Activated CD8-positive, alpha-beta T cell treated with anti-CD3 and anti-CD28 coated beads, Interleukin-2, amount 10 ng/mL, durations not matched to agents 7 days and 5 days (primary cell): ENCODE results near the gene KLB. TPM values are rescaled to one million over a fixed set of nuclear protein-coding genes. Genes with fewer than 3 reads are reported as not detected.

Source experiments
- ATAC-seq: fragments of 150-1000 bp; cut with Tn5 transposase; one replicate; pipeline ENCODE4 v1.10.0; 2021; ENCODE audit warnings: moderate library complexity
- CTCF ChIA-PET: fragments of 350-600 bp; sonication (Branson Sonifier 250); formaldehyde crosslinking; loops from one replicate; lab custom pipeline; 2021; ENCODE audit warnings: antibody characterized with exemption; lab: Charles Lee
- POLR2A ChIA-PET: fragments of 350-600 bp; sonication (Branson Sonifier 250); formaldehyde crosslinking; loops from one replicate; lab custom pipeline; 2021; ENCODE audit warnings: antibody characterized with exemption; lab: Charles Lee
- DNase-seq: peaks from one replicate; pipeline ENCODE4 v3.0.0-alpha.2; 2020
- H3K27ac Mint-ChIP-seq: one replicate; pipeline ENCODE4 v1.8.0; 2021; ENCODE audit warnings: mild to moderate bottlenecking, mixed read lengths
- H3K27me3 Mint-ChIP-seq: one replicate; pipeline ENCODE4 v1.8.0; 2021; ENCODE audit warnings: low read depth, mixed read lengths
- H3K36me3 Mint-ChIP-seq: one replicate; pipeline ENCODE4 v1.8.0; 2021; ENCODE audit warnings: low read depth, mixed read lengths
- H3K4me1 Mint-ChIP-seq: one replicate; pipeline ENCODE4 v1.8.0; 2021; ENCODE audit warnings: low read depth, mixed read lengths
- H3K4me3 Mint-ChIP-seq: one replicate; pipeline ENCODE4 v1.8.0; 2021; ENCODE audit warnings: mild to moderate bottlenecking, mixed read lengths
- H3K9me3 Mint-ChIP-seq: one replicate; pipeline ENCODE4 v1.8.0; 2022; ENCODE audit warnings: mixed read lengths; ENCODE audit not compliant: insufficient read depth
- microRNA-seq: library from miRNA; unstranded; fragments of <30 nt; microRNA quantifications from one replicate; pipeline ENCODE4 v1.2.0, GENCODE V29; 2022
- total RNA-seq, 2 experiments: library from RNA; stranded (reverse); gene quantifications; one replicate each; pipeline ENCODE4 v1.2.3, GENCODE V29; 2021

Gene KLB
- total RNA-seq, 2 experiments from 2014 or later, result not detected

- Mint-ChIP-seq H3K27ac (no peak overlapping the region), H3K4me3 (no peak overlapping the region), H3K9me3 (no peaks in the 10 kb centered on the region), H3K4me1 (no peaks in the 10 kb centered on the region), H3K27me3 (no peaks in the 10 kb centered on the region), H3K36me3 (peaks cover 8% of the 10 kb centered on the region)
- ChIA-PET POLR2A (no interaction called here), CTCF (interaction anchor here (0.9 kb wide), 1 partner anchor 26 kb away, joined by 4 read pairs; no protein-coding TSS in a partner anchor)
- DNase-seq (no peak), ATAC-seq (no peak)
These were observed 88.9 kb downstream of the KLB start for GRCh38 chr4:39495446-39496213.

DNA sequence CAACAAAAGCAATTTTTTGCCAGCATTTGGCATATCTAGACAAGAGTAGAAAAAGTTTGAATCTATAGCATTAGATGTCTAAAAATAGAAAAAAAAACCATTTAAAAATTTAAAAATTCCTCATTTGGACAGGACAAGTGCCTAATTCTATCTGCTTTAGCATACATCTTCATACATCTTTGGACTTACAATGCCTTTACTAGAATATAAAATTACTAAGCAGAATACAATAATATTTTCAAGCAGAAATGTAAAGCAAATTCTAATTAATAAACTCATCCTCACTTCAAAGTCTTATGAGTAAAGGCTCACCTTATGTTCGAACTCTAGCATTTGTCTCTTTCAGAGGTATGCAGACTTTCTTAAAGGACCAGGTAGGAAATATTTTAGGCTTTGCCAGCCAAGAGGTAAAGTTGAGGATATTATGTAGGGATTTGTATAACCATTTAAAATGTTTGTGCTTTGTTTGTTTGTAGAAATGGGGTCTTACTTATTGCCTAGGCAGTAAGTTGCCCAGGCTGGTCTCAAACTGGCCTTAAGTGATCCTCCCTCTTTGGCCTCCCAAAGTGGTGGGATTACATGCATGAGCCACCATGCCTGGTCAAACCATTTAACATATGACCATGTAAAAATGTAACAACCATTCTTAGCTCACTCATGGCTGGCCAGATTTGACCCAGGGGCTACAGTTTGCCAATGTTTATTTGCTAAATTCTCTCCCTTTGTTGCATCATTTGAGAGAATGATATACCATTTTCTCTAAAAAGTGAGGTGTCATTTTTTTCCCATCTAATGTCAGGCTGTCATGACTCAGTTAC, 91.4 kb downstream of the KLB start:
- DNase-seq (no peak), ATAC-seq (no peak)
- CTCF ChIA-PET, result no interaction called here
- no peaks in the 10 kb centered on the region for H3K9me3 Mint-ChIP-seq
- H3K4me3 Mint-ChIP-seq, result no peak overlapping the region
- no peak overlapping the region for H3K27ac Mint-ChIP-seq
- POLR2A ChIA-PET, result no interaction called here
- no peaks in the 10 kb centered on the region for H3K27me3 Mint-ChIP-seq
- H3K4me1 Mint-ChIP-seq, result no peaks in the 10 kb centered on the region
- H3K36me3 Mint-ChIP-seq, result peaks cover 8% of the 10 kb centered on the region

DNA sequence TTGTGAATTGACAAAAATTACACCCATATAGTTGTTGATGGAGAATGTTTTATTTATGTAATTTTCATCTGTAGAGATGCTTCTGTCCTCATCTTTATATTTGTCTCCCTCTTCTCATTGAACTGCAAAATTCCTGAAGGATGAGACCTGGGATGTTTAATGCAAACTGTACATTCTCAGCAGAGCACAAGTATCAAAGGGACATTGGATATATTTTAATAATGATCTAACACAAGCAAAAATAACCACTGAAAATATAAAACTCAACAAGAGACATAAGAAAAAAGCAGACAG, 91.9 kb downstream of the KLB start:
- Mint-ChIP-seq H3K27me3 (no peaks in the 10 kb centered on the region), H3K4me1 (no peaks in the 10 kb centered on the region), H3K9me3 (no peaks in the 10 kb centered on the region), H3K27ac (no peak overlapping the region), H3K4me3 (no peak overlapping the region), H3K36me3 (peaks cover 14% of the 10 kb centered on the region)
- no peak for ATAC-seq
- ChIA-PET CTCF (no interaction called here), POLR2A (no interaction called here)
- DNase-seq, result no peak

Small RNAs within 50 kb of the gene (microRNA-seq; reads per million reads assigned to microRNA genes)
- gene MIR5591, result not detected

Other genes starting within 250 kb of the KLB start
- 1 to 10 TPM; 6.0 to 6.5 TPM for gene WDR19, start 224.4 kb upstream of the KLB start, total RNA-seq
- gene RFC1, start 40.6 kb upstream of the KLB start, total RNA-seq, result 10 to 100 TPM; 79.6 to 82.2 TPM
- gene RPL9, start 52.0 kb downstream of the KLB start, total RNA-seq, result 1,000 to 10,000 TPM; 1,107 to 1,219 TPM
- gene LIAS, start 52.1 kb downstream of the KLB start, total RNA-seq, result 10 to 100 TPM; 15.3 to 16.1 TPM
- 10 to 100 TPM; 11.1 to 11.7 TPM for gene UGDH, start 120.5 kb downstream of the KLB start, total RNA-seq
- gene SMIM14, start 231.9 kb downstream of the KLB start, total RNA-seq, result 1 to 10 TPM; 2.0 to 2.5 TPM